GM23338 (cell line): ENCODE results near the gene ERN1. TPM values are rescaled to one million over a fixed set of nuclear protein-coding genes. Genes with fewer than 3 reads are reported as not detected.

Experiments
- ATAC-seq: fragments of 200-7000 bp; cut with Tn5 transposase; 3 replicates; pipeline ENCODE4 v1.9.1; 2020
- DNase-seq: peaks from one replicate; pipeline ENCODE4 v3.0.0-alpha.2; 2015; ENCODE audit warnings: low spot score
- H2AFZ ChIP-seq: fragments of 200-600 bp; sonication (generic); 2 replicates; pipeline ENCODE4 v1.8.0; 2016; ENCODE audit warnings: antibody characterized with exemption, mild to moderate bottlenecking, moderate library complexity
- H3F3A ChIP-seq: fragments of 200-600 bp; sonication (generic); replicated peaks from 2 replicates; pipeline ENCODE4 v1.8.0; 2017; ENCODE audit warnings: antibody characterized with exemption, mixed run types, low read depth
- H3K27ac ChIP-seq: fragments of 200-600 bp; sonication (generic); 2 replicates; pipeline ENCODE4 v1.6.1; 2016; ENCODE audit warnings: low read depth
- H3K27me3 ChIP-seq: fragments of 200-600 bp; sonication (generic); 2 replicates; pipeline ENCODE4 v1.8.0; 2016; ENCODE audit warnings: mild to moderate bottlenecking, mixed run types, moderate library complexity; ENCODE audit not compliant: insufficient read depth
- H3K36me3 ChIP-seq: fragments of 200-600 bp; sonication (generic); 2 replicates; pipeline ENCODE4 v1.8.0; 2016; ENCODE audit warnings: mild to moderate bottlenecking; ENCODE audit not compliant: insufficient read depth
- H3K4me1 ChIP-seq: fragments of 200-600 bp; sonication (generic); 2 replicates; pipeline ENCODE4 v1.8.0; 2016; ENCODE audit warnings: mild to moderate bottlenecking, moderate library complexity; ENCODE audit not compliant: insufficient read depth
- H3K4me2 ChIP-seq: fragments of 200-600 bp; sonication (generic); 2 replicates; pipeline ENCODE4 v1.7.1; 2017; ENCODE audit warnings: mixed run types
- H3K4me3 ChIP-seq: fragments of 200-600 bp; sonication (generic); 2 replicates; pipeline ENCODE4 v1.6.1; 2016; ENCODE audit warnings: mixed run types
- H3K79me2 ChIP-seq: fragments of 200-600 bp; sonication (generic); replicated peaks from 2 replicates; pipeline ENCODE4 v1.8.0; 2017; ENCODE audit warnings: mild to moderate bottlenecking; ENCODE audit not compliant: insufficient read depth
- H3K9me2 ChIP-seq: fragments of 200-600 bp; sonication (generic); 2 replicates; pipeline ENCODE4 v1.8.0; 2017; ENCODE audit not compliant: insufficient read depth
- H4K20me1 ChIP-seq: fragments of 200-600 bp; sonication (generic); replicated peaks from 2 replicates; pipeline ENCODE4 v1.8.0; 2017; ENCODE audit warnings: mild to moderate bottlenecking; ENCODE audit not compliant: insufficient read depth
- H3K27ac Mint-ChIP-seq: 2 replicates; pipeline ENCODE4 v1.8.0; 2020; ENCODE audit warnings: inconsistent platforms, mild to moderate bottlenecking, moderate library complexity, mixed read lengths
- H3K27me3 Mint-ChIP-seq: 3 replicates; pipeline ENCODE4 v1.8.0; 2022; ENCODE audit warnings: low read depth, mild to moderate bottlenecking, moderate library complexity, mixed read lengths, inconsistent platforms; ENCODE audit not compliant: insufficient read depth, poor library complexity
- H3K36me3 Mint-ChIP-seq: 3 replicates; pipeline ENCODE4 v1.8.0; 2021; ENCODE audit warnings: low read depth, mild to moderate bottlenecking, inconsistent platforms, moderate library complexity, mixed read lengths
- H3K4me1 Mint-ChIP-seq: 3 replicates; pipeline ENCODE4 v1.8.0; 2020; ENCODE audit warnings: mild to moderate bottlenecking, inconsistent platforms, mixed read lengths
- H3K4me3 Mint-ChIP-seq: 3 replicates; pipeline ENCODE4 v1.8.0; 2021; ENCODE audit warnings: moderate library complexity, mild to moderate bottlenecking, inconsistent platforms, mixed read lengths
- H3K9me3 Mint-ChIP-seq: 3 replicates; pipeline ENCODE4 v1.8.0; 2020; ENCODE audit warnings: moderate library complexity, mild to moderate bottlenecking, inconsistent platforms, mixed read lengths
- CREB1 ChIP-seq: fragments of 250-450 bp; sonication (Bioruptor Pico); IDR thresholded peaks from 2 replicates; pipeline ENCODE4 v1.5.0; 2020; ENCODE audit warnings: low read depth, mild to moderate bottlenecking, moderate library complexity
- CTCF ChIP-seq, 2 experiments: fragments of 200-600 bp in 1 of 2; sonication (generic) in 1 of 2; conservative IDR thresholded peaks; 2 replicates each; pipeline versions ENCODE4 v1.5.1 to v1.6.1; 2016 to 2017; ENCODE audit warnings: antibody characterized with exemption in 2 of 2, low read depth in 2 of 2, mild to moderate bottlenecking in 2 of 2, moderate library complexity in 1 of 2
- EZH2 ChIP-seq: fragments of 200-600 bp; sonication (generic); IDR thresholded peaks from one replicate; pipeline ENCODE4 v1.8.0; 2017; ENCODE audit warnings: antibody characterized with exemption, mild to moderate bottlenecking, low read depth; ENCODE audit not compliant: unreplicated experiment
- NANOG ChIP-seq: IDR thresholded peaks from 2 replicates; pipeline ENCODE4 v1.6.1; 2016; ENCODE audit warnings: antibody characterized with exemption, borderline replicate concordance
- POLR2AphosphoS5 ChIP-seq: IDR thresholded peaks from 2 replicates; pipeline ENCODE4 v1.6.1; 2016; ENCODE audit warnings: antibody characterized with exemption, low read depth
- REST ChIP-seq: IDR thresholded peaks from one replicate; pipeline ENCODE4 v1.6.1; 2018; ENCODE audit warnings: antibody characterized with exemption; ENCODE audit not compliant: unreplicated experiment
- STAT1 ChIP-seq: IDR thresholded peaks from one replicate; pipeline ENCODE4 v1.6.1; 2016; ENCODE audit warnings: antibody characterized with exemption; ENCODE audit not compliant: unreplicated experiment
- ZNF114 ChIP-seq: fragments of 250-450 bp; sonication (Bioruptor Pico); IDR thresholded peaks from 2 replicates; pipeline ENCODE4 v1.5.0; 2020; ENCODE audit warnings: mild to moderate bottlenecking, moderate library complexity
- ZNF331 ChIP-seq: fragments of 250-450 bp; sonication (Bioruptor Pico); IDR thresholded peaks from 2 replicates; pipeline ENCODE4 v1.5.0; 2020; ENCODE audit warnings: low read depth, mild to moderate bottlenecking, moderate library complexity
- ZNF462 ChIP-seq: fragments of 250-450 bp; sonication (Bioruptor Pico); IDR thresholded peaks from 2 replicates; pipeline ENCODE4 v1.5.0; 2020; ENCODE audit warnings: mild to moderate bottlenecking, moderate library complexity
- polyA plus RNA-seq: library from polyadenylated mRNA; unstranded; fragments of >200 nt; fragmentation: Nextera tagmentation; extraction: Ambion mirVana; gene quantifications from 2 replicates; pipeline ENCODE4 v1.2.1, GENCODE V29; 2016
- total RNA-seq: library from RNA; depleted of rRNA; stranded (reverse); fragments of >200 nt; shearing (Covaris generic); gene quantifications from 2 replicates; pipeline ENCODE4 v1.2.3, GENCODE V29; 2014

The ERN1 gene
- total and polyA plus RNA-seq, 2 experiments from 2014 or later = 5.9 to 7.5 TPM

GRCh38 chr17:64080174-64080618, 49.7 kb downstream of the ERN1 start:
- Mint-ChIP-seq H3K27ac (no peak overlapping the region), H3K4me1 (peaks cover 17% of the 10 kb centered on the region), H3K4me3 (no peak overlapping the region), H3K9me3 (no peaks in the 10 kb centered on the region), H3K36me3 (no peaks in the 10 kb centered on the region), H3K27me3 (no peaks in the 10 kb centered on the region)
- H3K36me3 ChIP-seq = no peaks in the 10 kb centered on the region
- H3K9me2 ChIP-seq = no peaks in the 10 kb centered on the region
- no peak overlapping the region for H2AFZ ChIP-seq
- no peaks in the 10 kb centered on the region for H3K27me3 ChIP-seq
- no peak overlapping the region for H3K4me2 ChIP-seq
- ATAC-seq (no peak), DNase-seq (no peak)
- no peaks in the 10 kb centered on the region for H3K79me2 ChIP-seq
- TF ChIP-seq STAT1 (no peak), REST (no peak), ZNF462 (CRISPR knock-in tag) (no peak), NANOG (no peak), ZNF331 (CRISPR knock-in tag) (no peak), CREB1 (CRISPR knock-in tag) (no peak), CTCF (conservative IDR thresholded peaks at IDR 0.05; ENCODE audit: low read depth in 2 of 2) (no peak), ZNF114 (no peak), EZH2 (no peak), POLR2AphosphoS5 (no peak)
- no peak overlapping the region for H3K27ac ChIP-seq
- no peak overlapping the region for H3K4me3 ChIP-seq
- H3F3A ChIP-seq = no peaks in the 10 kb centered on the region
- no peaks in the 10 kb centered on the region for H3K4me1 ChIP-seq
- no peaks in the 10 kb centered on the region for H4K20me1 ChIP-seq
